Measurements from ENCODE around the gene CACNA1I.

Gene CACNA1I

GRCh38 chr22:39535831-39536449 lies 34.6 kb upstream of the CACNA1I start:
- DNase-seq = no peak

GRCh38 chr22:39536711-39537110 lies 33.8 kb upstream of the CACNA1I start:
- DNase-seq = no peak

- no peak for DNase-seq
Measured at GRCh38 chr22:39537975-39538374, 32.6 kb upstream of the CACNA1I start.

DNA sequence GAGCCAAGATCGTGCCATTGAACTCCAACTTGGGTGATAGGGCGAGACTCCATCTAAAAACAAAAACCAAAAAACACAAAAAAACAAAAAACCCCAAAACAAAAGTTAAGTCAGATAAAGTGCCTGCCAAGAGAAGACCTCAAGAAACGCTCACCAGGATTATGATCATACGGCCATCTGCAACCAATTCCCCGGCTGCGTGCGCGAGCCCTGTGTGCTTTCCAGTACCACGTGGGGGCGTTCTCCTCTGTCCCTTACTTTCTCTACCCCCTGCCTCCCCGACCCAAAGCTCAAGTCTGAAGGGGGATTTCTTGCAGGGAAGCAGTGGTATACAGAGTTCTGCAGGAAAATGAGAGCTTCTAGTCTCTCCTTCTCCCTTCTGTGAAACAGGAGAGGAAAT lies 27.5 kb upstream of the CACNA1I start:
- peak; percentile 23 to 24 for DNase-seq

GRCh38 chr22:39545386-39546365 lies 24.9 kb upstream of the CACNA1I start:
- DNase-seq = no peak

GRCh38 chr22:39546889-39547586 lies 23.5 kb upstream of the CACNA1I start:
- DNase-seq = no peak

- no peak for DNase-seq
Measured at GRCh38 chr22:39547587-39547947, 23.0 kb upstream of the CACNA1I start.

GRCh38 chr22:39553429-39553828 lies 17.1 kb upstream of the CACNA1I start:
- DNase-seq = no peak

DNA sequence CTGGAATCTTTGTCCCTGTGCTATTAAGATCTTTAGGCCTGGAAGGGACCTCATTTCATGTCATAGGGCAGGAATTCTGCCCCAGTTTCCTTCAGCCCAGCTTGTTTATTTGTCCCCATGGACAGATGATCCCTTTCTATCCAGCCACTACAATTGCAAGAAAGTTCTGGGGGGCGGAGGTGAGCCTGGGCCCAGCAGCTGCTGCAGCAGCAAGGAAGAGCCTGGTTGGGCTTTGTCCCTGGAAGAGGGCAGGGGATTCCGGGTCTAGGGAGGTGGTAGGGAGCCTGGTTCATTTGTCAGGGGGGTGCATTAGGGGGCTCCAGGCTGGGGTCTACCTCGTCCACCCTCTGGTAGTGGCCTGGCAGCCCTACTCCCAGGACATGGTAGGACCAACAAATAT lies 16.4 kb upstream of the CACNA1I start:
- DNase-seq = no peak

DNA sequence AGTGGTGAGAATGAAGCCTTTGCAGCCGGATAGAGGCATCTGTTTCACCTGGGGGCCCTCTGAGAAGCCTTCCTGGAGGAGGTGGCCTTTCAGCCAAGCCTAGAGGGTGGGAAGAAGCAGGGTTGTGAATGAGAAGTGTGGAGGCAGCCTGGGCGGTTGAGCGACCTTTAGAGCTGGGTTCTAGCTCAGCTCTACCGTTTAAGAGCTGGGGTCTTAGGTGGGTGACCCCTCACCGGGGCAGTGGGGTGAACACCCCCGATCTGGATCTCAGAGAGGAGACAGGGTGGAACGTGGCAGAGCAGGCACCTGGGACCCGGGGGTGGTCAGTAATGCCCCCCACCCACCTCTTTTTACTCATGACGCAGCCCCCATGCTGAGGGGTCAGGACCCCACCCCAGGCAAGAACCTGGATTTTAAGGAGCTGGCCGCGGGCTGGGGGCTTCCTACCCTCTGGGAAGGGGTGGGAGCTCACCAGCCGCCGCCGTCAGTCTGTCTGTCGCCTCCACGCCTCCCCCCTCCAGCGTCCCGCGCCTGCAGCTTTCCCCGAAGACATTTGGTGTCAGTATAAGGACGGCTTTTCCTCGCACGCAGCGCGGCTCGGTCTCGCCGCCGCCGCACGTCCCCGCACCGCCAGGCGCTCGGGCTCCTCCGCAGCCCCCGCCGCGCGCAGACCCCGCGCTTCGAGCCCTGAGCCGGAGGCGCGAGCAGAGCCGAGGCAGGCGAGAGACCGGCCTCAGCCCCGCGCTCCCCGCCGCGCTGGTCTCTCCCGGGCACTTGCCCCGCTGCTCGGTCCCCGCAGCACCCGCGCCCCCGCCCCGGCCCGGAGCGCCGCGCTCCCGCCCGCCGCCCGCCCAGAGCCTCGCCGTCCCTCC lies 13.3 kb upstream of the CACNA1I start:
- no peak for DNase-seq

DNA sequence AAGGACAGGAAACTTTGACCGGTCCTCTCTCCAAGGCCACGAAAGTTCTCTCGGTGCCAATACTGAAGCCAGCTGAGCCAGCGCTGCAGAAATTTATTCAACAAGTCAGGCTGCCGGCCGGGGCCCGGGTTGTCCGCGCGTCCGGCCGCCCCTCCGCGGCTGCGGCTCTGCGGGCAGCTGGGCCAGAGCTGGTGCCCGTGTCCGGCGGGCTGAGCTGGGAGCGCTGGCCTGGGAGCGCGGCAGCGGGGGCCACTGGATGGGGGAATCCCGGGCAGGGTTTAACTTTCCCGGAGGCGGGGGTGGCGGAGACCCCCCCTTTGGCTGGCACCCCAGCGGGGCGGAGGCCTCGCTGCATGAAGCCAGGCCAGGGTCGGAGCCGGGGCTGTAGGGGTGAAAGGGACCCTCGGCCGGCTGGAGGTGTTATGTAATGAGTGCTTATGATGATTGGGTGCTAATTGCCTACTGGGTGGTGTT lies 12.3 kb upstream of the CACNA1I start:
- no peak for DNase-seq

- DNase-seq = no peak
Measured at GRCh38 chr22:39558950-39559349, 11.6 kb upstream of the CACNA1I start.

GRCh38 chr22:39559456-39560105 lies 11.0 kb upstream of the CACNA1I start:
- DNase-seq = peak in 1 of 2 experiments; percentile 20

DNA sequence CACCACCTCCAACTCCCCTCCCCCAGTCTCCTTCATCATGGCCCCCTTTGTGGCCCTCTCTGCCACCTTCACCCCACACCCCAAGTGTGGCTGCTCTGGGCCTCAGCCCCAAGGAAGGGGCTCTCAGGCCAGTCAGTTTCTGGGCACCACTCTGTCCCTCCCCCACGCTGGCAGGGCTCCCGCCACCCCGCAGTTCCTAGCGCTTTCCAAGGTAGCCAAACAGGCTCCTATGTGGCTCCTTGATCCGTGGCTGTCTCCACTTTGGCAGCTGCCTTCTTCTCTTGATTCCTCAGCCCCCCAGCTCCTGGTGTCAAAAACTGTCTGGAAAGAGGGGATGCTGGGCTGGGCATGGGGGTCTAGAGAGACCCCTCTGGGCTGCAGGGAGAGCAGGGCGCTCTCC lies 10.4 kb upstream of the CACNA1I start:
- DNase-seq = no peak

- DNase-seq = no peak
Measured at GRCh38 chr22:39562839-39563489, 7.6 kb upstream of the CACNA1I start.

GRCh38 chr22:39563571-39564428 lies 6.8 kb upstream of the CACNA1I start:
- DNase-seq = no peak

- DNase-seq = no peak
Measured at GRCh38 chr22:39565414-39565944, 5.1 kb upstream of the CACNA1I start.

DNA sequence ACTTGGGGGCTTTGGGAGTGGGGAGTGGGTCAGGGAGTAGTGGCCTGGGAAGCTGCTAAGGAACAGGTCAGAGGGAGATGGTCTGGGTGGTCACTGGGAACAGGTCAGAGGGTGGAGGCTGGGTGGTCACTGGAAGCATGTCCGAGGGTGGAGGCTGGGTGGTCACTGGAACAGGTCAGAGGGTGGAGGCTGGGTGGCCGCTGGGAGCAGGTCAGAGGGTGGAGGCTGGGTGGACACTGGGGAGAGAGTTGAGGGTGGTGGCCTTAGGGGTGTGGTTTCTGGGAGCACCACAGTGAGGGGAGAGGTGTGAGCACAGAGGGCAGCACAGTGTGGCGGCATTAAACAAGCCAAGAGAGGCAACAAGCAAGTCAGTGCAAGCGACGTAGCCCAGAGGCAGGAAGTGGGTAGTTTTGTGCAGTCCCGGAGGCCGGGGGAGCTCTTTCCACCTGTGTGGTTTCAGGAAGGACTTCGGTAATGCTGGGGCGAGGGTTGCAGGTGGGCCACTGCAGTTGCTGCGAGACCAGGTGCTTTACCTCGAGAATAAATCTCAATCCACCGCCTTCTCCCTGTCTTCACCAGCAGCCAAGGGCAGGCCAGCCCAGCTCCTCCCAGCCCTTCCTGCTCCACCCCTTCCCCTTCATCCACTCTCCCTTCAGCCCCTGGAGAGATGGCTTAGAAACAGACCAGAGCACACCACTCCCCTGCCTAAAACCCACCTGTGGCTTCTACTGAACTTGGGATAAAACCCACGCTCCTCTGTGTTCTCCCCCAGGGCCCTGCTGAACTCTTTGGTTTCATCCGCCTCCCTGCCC lies 3.2 kb upstream of the CACNA1I start:
- no peak for DNase-seq

- DNase-seq = no peak
Measured at GRCh38 chr22:39568278-39568981, 2.1 kb upstream of the CACNA1I start.
